GM12878 (cell line): ENCODE data around the gene PLPP7. TPM values are rescaled to one million over a fixed set of nuclear protein-coding genes. Genes with fewer than 3 reads are reported as not detected.

ENCODE experiments used
- ATAC-seq: fragments of 200-7000 bp; cut with Tn5 transposase; 3 replicates; pipeline ENCODE4 v1.9.1; 2020; ENCODE audit warnings: mild to moderate bottlenecking, moderate library complexity
- BruUV-seq: library from RNA; stranded (reverse); fragments of 400-500 nt; replicated peaks from 2 replicates; lab custom pipeline; 2021; lab: Mats Ljungman, UMichigan
- CTCF ChIA-PET: fragments of 300-600 bp; sonication (Branson Sonifier 250); formaldehyde crosslinking; extraction: SDS; loops from one replicate; lab custom pipeline; 2021; ENCODE audit warnings: inconsistent platforms; lab: Yijun Ruan, JAX
- POLR2A ChIA-PET: fragments of 350-600 bp; formaldehyde crosslinking; extraction: SDS; loops from one replicate; lab custom pipeline; 2021; ENCODE audit warnings: inconsistent platforms; lab: Charles Lee
- RAD21 ChIA-PET: fragments of 300-600 bp; sonication (Branson Sonifier 250); formaldehyde crosslinking; loops from one replicate; lab custom pipeline; 2023; ENCODE audit warnings: antibody characterized with exemption; ENCODE audit not compliant: unreplicated experiment; lab: Charles Lee
- SMC1A ChIA-PET: fragments of 300-600 bp; sonication (Branson Sonifier 250); formaldehyde crosslinking; loops from one replicate; lab custom pipeline; 2023; ENCODE audit not compliant: unreplicated experiment, uncharacterized antibody; lab: Charles Lee
- DNase-seq: peaks from one replicate; pipeline ENCODE4 v3.0.0-alpha.2; 2011; ENCODE audit warnings: low read depth, low spot score
- FAIRE-seq: peaks from 3 replicates; lab custom pipeline; 2011; peaks lifted over from hg19 to GRCh38; lab: Jason Lieb, UNC
- H2AFZ ChIP-seq: 2 replicates; pipeline ENCODE4 v1.6.0; 2011; ENCODE audit warnings: low read depth, low read length, control low read depth; ENCODE audit not compliant: control insufficient read depth
- H3K27ac ChIP-seq: 2 replicates; pipeline ENCODE4 v1.5.1; 2011; ENCODE audit warnings: control low read depth; ENCODE audit not compliant: control insufficient read depth, insufficient read depth
- H3K27me3 ChIP-seq, 2 experiments: replicated peaks in 1 of 2; 2 replicates each; pipeline versions ENCODE4 v1.6.0 to v1.6.1; 2011; ENCODE audit warnings: low read length in 1 of 2; ENCODE audit not compliant: control insufficient read depth in 2 of 2, insufficient read depth in 2 of 2
- H3K36me3 ChIP-seq, 2 experiments: 2 replicates each; pipeline ENCODE4 v1.5.1; 2011; ENCODE audit warnings: low read length in 1 of 2; ENCODE audit not compliant: control insufficient read depth in 2 of 2, insufficient read depth in 2 of 2
- H3K4me1 ChIP-seq: 2 replicates; pipeline ENCODE4 v1.6.1; 2011; ENCODE audit warnings: mild to moderate bottlenecking, low read length, moderate library complexity, mixed read lengths; ENCODE audit not compliant: control insufficient read depth, insufficient read depth
- H3K4me2 ChIP-seq: 2 replicates; pipeline ENCODE4 v1.6.0; 2011; ENCODE audit warnings: control low read depth; ENCODE audit not compliant: control insufficient read depth, insufficient read depth
- H3K4me3 ChIP-seq: fragments of 200-600 bp; sonication (generic); 2 replicates; pipeline ENCODE4 v1.5.1; 2016
- H3K79me2 ChIP-seq: 2 replicates; pipeline ENCODE4 v1.6.0; 2011; ENCODE audit warnings: low read length; ENCODE audit not compliant: control insufficient read depth, insufficient read depth
- H3K9ac ChIP-seq: 2 replicates; pipeline ENCODE4 v1.8.0; 2011; ENCODE audit warnings: low read length, control low read depth, mixed read lengths; ENCODE audit not compliant: control insufficient read depth, insufficient read depth
- H3K9me3 ChIP-seq: replicated peaks from 3 replicates; pipeline ENCODE4 v1.5.1; 2011; ENCODE audit warnings: mild to moderate bottlenecking, low read length; ENCODE audit not compliant: control insufficient read depth, insufficient read depth
- H4K20me1 ChIP-seq: 2 replicates; pipeline ENCODE4 v1.6.0; 2011; ENCODE audit not compliant: control insufficient read depth, insufficient read depth
- ATF7 ChIP-seq: fragments of 450-650 bp; IDR thresholded peaks from 2 replicates; pipeline ENCODE4 v1.6.1; 2016; ENCODE audit warnings: low read depth, mild to moderate bottlenecking
- HCFC1 ChIP-seq: fragments of 150-350 bp; IDR thresholded peaks from 2 replicates; pipeline ENCODE4 v1.6.1; 2014; ENCODE audit warnings: low read length
- NFYB ChIP-seq: IDR thresholded peaks from 2 replicates; pipeline ENCODE4 v1.6.1; 2011; ENCODE audit warnings: low read depth, mild to moderate bottlenecking, low read length, improper control_type of control experiment, moderate library complexity; ENCODE audit not compliant: insufficient read depth
- RAD51 ChIP-seq: fragments of 450-650 bp; IDR thresholded peaks from 2 replicates; pipeline ENCODE4 v1.6.1; 2016; ENCODE audit warnings: moderate library complexity, mild to moderate bottlenecking, inconsistent platforms
- RFX5 ChIP-seq: IDR thresholded peaks from 2 replicates; pipeline ENCODE4 v1.6.1; 2011; ENCODE audit warnings: low read depth, low read length, improper control_type of control experiment
- SPI1 ChIP-seq: IDR thresholded peaks from 2 replicates; pipeline ENCODE4 v1.6.1; 2011; ENCODE audit warnings: low read depth, mild to moderate bottlenecking, low read length, moderate library complexity, borderline replicate concordance; ENCODE audit not compliant: insufficient read depth
- TCF7 ChIP-seq: IDR thresholded peaks from 2 replicates; pipeline ENCODE4 v1.6.1; 2014; ENCODE audit warnings: antibody characterized with exemption, borderline replicate concordance
- ZNF207 ChIP-seq: fragments of 450-650 bp; IDR thresholded peaks from 2 replicates; pipeline ENCODE4 v1.6.1; 2014; ENCODE audit warnings: antibody characterized with exemption, mild to moderate bottlenecking, borderline replicate concordance
- WGBS: methylation state at CpG from one replicate; pipeline ENCODE4 v1.1.6; 2016; ENCODE audit warnings: low lambda C conversion rate; ENCODE audit not compliant: insufficient replicate concordance, insufficient coverage; ENCODE audit errors: missing lambda C conversion rate; 5-methylcytosine and 5-hydroxymethylcytosine counted together
- in situ Hi-C: fragments of 300-500 bp; cut with MboI; formaldehyde crosslinking; loops from 9 replicates; pipeline ENCODE4 v1.14.3; 2018; ENCODE audit warnings: mixed read lengths
- intact Hi-C: fragments of 100-400 bp; cut with micrococcal nuclease; formaldehyde crosslinking; loops from one replicate; pipeline ENCODE4 v1.14.2; 2022; ENCODE audit not compliant: unreplicated experiment
- polyA plus RNA-seq, 11 experiments: library from polyadenylated mRNA; depleted of rRNA in 4 of 11; unstranded in 6 of 11; stranded (reverse) in 5 of 11; fragments of >200 nt; fragmentation: Nextera tagmentation in 4 of 11; fragmentation: Illumina TruSeq in 1 of 11; extraction: Ambion mirVana in 4 of 11; extraction: Trizol in 1 of 11; gene quantifications; 1 replicate in 1 of 11; 2 replicates in 10 of 11; pipeline versions ENCODE4 v1.2.1 to v1.2.3, GENCODE V29; 2011 to 2016; ENCODE audit warnings: inconsistent platforms in 2 of 11, missing spikeins in 2 of 11, low read depth in 1 of 11
- total RNA-seq, 4 experiments: library from RNA; depleted of rRNA in 3 of 4; stranded (reverse); fragments of >200 nt in 3 of 4; fragmentation: Illumina TruSeq in 1 of 4; extraction: Trizol in 1 of 4; gene quantifications; 2 replicates each; pipeline versions ENCODE4 v1.2.1 to v1.2.3, GENCODE V29; 2013 to 2021
- TF ChIP-seq, protein P1 (sequence below): IDR thresholded peaks from 2 replicates; pipeline ENCODE4 v1.6.1; 2012; ENCODE audit warnings: low read depth, low read length, improper control_type of control experiment
- TF ChIP-seq, protein P2 (sequence below): fragments of 150-350 bp; IDR thresholded peaks from 2 replicates; pipeline ENCODE4 v1.6.1; 2016; ENCODE audit warnings: low read depth, low read length

PLPP7 gene
- total and polyA plus RNA-seq, 10 of the 15 experiments (the other 5 are each of a cell fraction or from before 2014, with no cell fraction given), result 0.05 to 1.0 (median 0.40) TPM; not detected in 3

- no peak overlapping the region for H3K27ac ChIP-seq
- H3K27me3 ChIP-seq, result no peaks in the 10 kb centered on the region
- H3K9ac ChIP-seq, result no peak overlapping the region
- H2AFZ ChIP-seq, result no peak overlapping the region
- no peaks in the 10 kb centered on the region for H3K79me2 ChIP-seq
- no peaks in the 10 kb centered on the region for H3K4me1 ChIP-seq
- ATAC-seq (no peak), FAIRE-seq (no peak), DNase-seq (no peak)
- BruUV-seq, result no TSS peak
- CTCF ChIA-PET, result interaction anchor here (1.2 to 1.9 kb wide), 2 partner anchors 115 to 246 kb away, joined by 4 read pairs; no protein-coding TSS in a partner anchor
- H3K4me3 ChIP-seq, result no peak overlapping the region
- no peaks in the 10 kb centered on the region; the same call in 1 of the 2 replicates for H4K20me1 ChIP-seq
- SMC1A ChIA-PET, result interaction anchor here (0.7 to 1.4 kb wide), 4 partner anchors 11 to 113 kb away, joined by 3 to 4 read pairs (median 3); no protein-coding TSS in a partner anchor
- TF ChIP-seq, protein P1, sequence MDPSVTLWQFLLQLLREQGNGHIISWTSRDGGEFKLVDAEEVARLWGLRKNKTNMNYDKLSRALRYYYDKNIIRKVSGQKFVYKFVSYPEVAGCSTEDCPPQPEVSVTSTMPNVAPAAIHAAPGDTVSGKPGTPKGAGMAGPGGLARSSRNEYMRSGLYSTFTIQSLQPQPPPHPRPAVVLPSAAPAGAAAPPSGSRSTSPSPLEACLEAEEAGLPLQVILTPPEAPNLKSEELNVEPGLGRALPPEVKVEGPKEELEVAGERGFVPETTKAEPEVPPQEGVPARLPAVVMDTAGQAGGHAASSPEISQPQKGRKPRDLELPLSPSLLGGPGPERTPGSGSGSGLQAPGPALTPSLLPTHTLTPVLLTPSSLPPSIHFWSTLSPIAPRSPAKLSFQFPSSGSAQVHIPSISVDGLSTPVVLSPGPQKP, result no peak
- TF ChIP-seq NFYB, result no peak
- no peak for TF ChIP-seq HCFC1
- no peak for TF ChIP-seq ATF7
- TF ChIP-seq, protein P2, sequence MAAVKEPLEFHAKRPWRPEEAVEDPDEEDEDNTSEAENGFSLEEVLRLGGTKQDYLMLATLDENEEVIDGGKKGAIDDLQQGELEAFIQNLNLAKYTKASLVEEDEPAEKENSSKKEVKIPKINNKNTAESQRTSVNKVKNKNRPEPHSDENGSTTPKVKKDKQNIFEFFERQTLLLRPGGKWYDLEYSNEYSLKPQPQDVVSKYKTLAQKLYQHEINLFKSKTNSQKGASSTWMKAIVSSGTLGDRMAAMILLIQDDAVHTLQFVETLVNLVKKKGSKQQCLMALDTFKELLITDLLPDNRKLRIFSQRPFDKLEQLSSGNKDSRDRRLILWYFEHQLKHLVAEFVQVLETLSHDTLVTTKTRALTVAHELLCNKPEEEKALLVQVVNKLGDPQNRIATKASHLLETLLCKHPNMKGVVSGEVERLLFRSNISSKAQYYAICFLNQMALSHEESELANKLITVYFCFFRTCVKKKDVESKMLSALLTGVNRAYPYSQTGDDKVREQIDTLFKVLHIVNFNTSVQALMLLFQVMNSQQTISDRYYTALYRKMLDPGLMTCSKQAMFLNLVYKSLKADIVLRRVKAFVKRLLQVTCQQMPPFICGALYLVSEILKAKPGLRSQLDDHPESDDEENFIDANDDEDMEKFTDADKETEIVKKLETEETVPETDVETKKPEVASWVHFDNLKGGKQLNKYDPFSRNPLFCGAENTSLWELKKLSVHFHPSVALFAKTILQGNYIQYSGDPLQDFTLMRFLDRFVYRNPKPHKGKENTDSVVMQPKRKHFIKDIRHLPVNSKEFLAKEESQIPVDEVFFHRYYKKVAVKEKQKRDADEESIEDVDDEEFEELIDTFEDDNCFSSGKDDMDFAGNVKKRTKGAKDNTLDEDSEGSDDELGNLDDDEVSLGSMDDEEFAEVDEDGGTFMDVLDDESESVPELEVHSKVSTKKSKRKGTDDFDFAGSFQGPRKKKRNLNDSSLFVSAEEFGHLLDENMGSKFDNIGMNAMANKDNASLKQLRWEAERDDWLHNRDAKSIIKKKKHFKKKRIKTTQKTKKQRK, result no peak
- no peak for TF ChIP-seq ZNF207
- TF ChIP-seq RFX5, result no peak
- no peak for TF ChIP-seq TCF7
- TF ChIP-seq RAD51, result no peak
- no peak for TF ChIP-seq SPI1
- RAD21 ChIA-PET, result interaction anchor here (1.3 kb wide), 1 partner anchor 44 kb away, joined by 3 read pairs; no protein-coding TSS in a partner anchor
- 68% methylated on average over 10 of the region's 10 CpGs for WGBS
- no peaks in the 10 kb centered on the region for H3K36me3 ChIP-seq
- H3K9me3 ChIP-seq, result no peaks in the 10 kb centered on the region
- in situ Hi-C loops, result no loop called here
- intact Hi-C loops, result no loop called here
- POLR2A ChIA-PET, result no interaction called here
- no peak overlapping the region for H3K4me2 ChIP-seq
Measured at GRCh38 chr9:131292937-131293336, 3.4 kb downstream of the PLPP7 start.
